Measurements from ENCODE around the gene ZNF227.
A peak's percentile ranks its signal among the peaks of the same experiment; 100 is the strongest.
"Not testable (repeated sequence)": the region's sequence is repeated elsewhere in the genome, so short reads cannot be mapped to it uniquely, and the experiment has no call there.

The ZNF227 gene

GRCh38 chr19:44212250-44212865 is at the start of gene ZNF227:
Gene ZNF227, plus strand, starts transcription at chr19:44212532. Its CDS starts 5,261 bp downstream, at chr19:44217793.
- DNase-seq (ENCODE audit: low spot score), result peak; percentile 75

- no peak for DNase-seq (ENCODE audit: low spot score)
Observed at GRCh38 chr19:44163789-44164188, 48.5 kb upstream of the ZNF227 start.

DNA sequence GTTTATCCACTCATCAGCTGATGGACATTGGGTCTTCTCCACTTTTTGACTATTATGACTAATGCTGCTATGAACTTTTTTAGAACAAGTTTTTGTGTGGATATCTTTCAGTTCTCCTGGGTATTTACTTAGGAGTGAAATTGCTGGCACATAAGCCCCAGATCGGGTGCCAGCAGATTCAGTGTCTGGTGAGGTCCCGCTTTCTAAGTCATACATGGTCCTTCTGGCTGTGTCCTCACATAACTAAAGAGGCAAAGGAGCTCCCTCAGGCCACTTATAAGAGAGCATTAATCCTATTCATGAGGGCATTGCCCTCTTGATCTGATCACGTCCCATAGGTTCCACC is 48.0 kb upstream of the ZNF227 start:
- no peak for DNase-seq (ENCODE audit: low spot score)

- peak; percentile 81 for DNase-seq (ENCODE audit: low spot score)
Observed at GRCh38 chr19:44164673-44165512, 47.4 kb upstream of the ZNF227 start, which contains the start of gene ZNF226. Gene ZNF226, plus strand, starts transcription at chr19:44165100. Its CDS starts 4,981 bp downstream, at chr19:44170081.

DNA sequence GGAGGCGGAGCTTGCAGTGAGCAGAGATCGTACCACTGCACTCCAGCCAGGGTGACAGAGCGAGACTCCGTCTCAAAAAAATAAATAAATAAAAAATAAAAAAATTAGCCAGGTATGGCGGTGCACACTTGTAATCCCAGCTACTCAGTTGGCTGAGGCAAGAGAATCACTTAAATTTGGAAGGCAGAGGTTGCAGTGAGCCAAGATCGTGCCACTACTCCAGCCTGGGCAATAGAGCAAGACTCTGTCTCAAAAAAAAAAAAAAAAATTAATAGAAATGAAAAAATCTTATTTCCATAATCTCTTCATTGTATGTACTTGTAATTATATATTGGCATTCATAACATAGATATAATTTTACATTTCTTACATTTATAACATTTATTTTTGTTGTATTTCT is 41.7 kb upstream of the ZNF227 start:
- DNase-seq (ENCODE audit: low spot score), result not testable (repeated sequence)

- DNase-seq (ENCODE audit: low spot score), result no peak
Observed at GRCh38 chr19:44176590-44176989, 35.7 kb upstream of the ZNF227 start.

GRCh38 chr19:44180968-44181367 is 31.4 kb upstream of the ZNF227 start:
- no peak for DNase-seq (ENCODE audit: low spot score)

- no peak for DNase-seq (ENCODE audit: low spot score)
Observed at GRCh38 chr19:44182145-44182544, 30.2 kb upstream of the ZNF227 start.

GRCh38 chr19:44190020-44190419 is 22.3 kb upstream of the ZNF227 start:
- no peak for DNase-seq (ENCODE audit: low spot score)

DNA sequence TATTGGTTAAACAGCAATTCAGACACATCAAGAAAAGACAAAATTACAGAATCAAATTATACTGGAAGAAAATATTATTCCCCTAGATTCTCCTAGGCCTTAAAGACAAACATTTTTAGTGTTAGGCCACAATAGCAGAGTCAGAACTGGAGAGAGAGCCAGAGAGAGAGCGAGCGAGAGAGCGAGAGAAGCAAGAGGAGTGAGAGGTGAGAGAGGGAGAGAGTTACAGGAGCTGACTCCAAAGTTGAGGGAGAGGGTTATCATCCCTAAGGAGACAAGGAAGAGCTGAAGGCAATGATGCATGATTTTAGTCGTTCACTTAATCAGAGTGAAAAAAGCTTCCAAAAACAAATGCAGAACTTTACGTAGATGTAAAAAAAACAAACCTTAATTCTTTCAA is 20.2 kb upstream of the ZNF227 start:
- DNase-seq (ENCODE audit: low spot score), result no peak

DNA sequence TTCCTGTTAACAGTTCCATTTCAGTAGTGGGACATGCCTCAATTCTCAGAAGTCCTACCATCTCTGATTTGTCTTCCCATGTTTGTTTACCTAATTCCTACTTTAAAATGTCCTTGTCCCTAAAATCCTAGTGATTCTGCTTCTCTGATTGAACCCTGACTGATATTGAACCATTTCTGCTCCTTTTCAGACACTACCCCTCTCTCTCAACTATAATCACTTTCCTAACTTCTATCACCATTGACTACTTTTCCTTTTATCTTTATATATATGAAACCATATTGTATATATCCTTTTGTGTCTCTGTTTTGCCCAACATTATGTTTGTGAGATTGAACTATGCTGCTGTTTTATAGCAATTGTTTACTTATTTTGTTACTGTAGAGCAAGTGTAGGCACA is 15.6 kb upstream of the ZNF227 start:
- no peak for DNase-seq (ENCODE audit: low spot score)

GRCh38 chr19:44202470-44202869 is 9.9 kb upstream of the ZNF227 start:
- no peak for DNase-seq (ENCODE audit: low spot score)

DNA sequence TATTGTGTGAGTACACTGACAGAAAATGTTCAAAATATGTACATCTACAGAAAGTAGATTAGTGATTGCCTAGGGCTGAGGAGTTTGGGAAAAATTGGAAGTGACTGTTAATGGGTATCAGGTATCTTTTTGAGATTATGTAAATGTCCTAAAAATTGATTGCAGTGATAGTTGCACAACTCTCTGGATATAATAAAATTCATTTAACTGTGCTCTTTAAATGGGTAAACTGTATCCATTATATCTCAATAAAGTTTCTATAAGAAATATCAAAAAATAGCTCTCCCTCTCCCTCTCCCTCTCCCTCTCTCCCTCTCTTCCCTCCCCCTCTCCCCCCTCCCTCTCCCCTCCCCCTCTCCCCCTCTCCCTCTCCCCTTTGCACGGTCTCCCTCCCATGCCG is 9.4 kb upstream of the ZNF227 start:
- DNase-seq (ENCODE audit: low spot score), result no peak

DNA sequence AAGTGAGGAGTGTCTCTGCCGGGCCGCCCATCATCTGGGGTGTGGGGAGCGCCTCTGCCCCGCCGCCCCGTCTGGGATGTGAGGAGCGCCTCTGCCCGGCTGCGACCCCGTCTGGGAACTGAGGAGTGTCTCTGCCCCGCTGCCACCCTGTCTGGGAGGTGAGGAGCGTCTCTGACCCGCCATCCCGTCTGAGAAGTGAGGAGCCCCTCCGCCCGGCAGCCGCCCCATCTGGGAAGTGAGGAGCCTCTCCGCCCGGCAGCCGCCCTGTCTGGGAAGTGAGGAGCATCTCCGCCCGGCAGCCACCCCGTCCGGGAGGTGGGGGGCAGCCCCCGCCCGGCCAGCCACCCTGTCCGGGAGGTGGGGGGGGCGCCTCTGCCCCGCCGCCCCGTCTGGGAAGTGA is 8.5 kb upstream of the ZNF227 start:
- DNase-seq (ENCODE audit: low spot score), result not testable (repeated sequence)

GRCh38 chr19:44204772-44205171 is 7.6 kb upstream of the ZNF227 start:
- DNase-seq (ENCODE audit: low spot score), result no peak

GRCh38 chr19:44207126-44207803 is 5.1 kb upstream of the ZNF227 start:
- peak; percentile 90 for DNase-seq (ENCODE audit: low spot score)

- DNase-seq (ENCODE audit: low spot score), result no peak
Observed at GRCh38 chr19:44212866-44213346, 574 bp downstream of the ZNF227 start.

DNA sequence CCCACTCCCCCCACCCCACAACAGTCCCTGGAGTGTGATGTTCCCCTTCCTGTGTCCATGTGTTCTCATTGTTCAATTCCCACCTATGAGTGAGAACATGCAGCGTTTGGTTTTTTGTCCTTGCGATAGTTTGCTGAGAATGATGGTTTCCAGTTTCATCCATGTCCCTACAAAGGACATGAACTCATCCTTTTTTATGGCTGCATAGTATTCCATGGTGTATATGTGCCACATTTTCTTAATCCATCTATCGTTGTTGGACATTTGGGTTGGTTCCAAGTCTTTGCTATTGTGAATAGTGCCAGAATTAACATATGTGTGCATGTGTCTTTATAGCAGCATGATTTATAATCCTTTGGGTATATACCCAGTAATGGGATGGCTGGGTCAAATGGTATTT is 7.6 kb downstream of the ZNF227 start:
- DNase-seq (ENCODE audit: low spot score), result not testable (repeated sequence)

DNA sequence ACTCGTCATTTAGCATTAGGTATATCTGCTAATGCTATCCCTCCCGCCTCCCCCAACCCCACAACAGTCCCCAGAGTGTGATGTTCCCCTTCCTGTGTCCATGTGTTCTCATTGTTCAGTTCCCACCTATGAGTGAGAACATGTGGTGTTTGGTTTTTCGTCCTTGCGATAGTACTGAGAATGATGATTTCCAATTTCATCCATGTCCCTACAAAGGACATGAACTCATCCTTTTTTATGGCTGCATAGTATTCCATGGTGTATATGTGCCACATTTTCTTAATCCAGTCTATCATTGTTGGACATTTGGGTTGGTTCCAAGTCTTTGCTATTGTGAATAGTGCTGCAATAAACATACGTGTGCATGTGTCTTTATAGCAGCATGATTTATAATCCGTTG is 8.4 kb downstream of the ZNF227 start:
- DNase-seq (ENCODE audit: low spot score), result not testable (repeated sequence)

DNA sequence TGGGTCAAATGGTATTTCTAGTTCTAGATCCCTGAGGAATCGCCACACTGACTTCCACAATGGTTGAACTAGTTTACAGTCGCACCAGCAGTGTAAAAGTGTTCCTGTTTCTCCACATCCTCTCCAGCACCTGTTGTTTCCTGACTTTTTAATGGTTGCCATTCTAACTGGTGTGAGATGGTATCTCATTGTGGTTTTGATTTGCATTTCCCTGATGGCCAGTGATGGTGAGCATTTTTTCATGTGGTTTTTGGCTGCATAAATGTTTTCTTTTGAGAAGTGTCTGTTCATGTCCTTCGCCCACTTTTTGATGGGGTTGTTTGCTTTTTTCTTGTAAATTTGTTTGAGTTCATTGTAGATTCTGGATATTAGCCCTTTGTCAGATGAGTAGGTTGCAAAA is 9.0 kb downstream of the ZNF227 start:
- DNase-seq (ENCODE audit: low spot score), result not testable (repeated sequence)

DNA sequence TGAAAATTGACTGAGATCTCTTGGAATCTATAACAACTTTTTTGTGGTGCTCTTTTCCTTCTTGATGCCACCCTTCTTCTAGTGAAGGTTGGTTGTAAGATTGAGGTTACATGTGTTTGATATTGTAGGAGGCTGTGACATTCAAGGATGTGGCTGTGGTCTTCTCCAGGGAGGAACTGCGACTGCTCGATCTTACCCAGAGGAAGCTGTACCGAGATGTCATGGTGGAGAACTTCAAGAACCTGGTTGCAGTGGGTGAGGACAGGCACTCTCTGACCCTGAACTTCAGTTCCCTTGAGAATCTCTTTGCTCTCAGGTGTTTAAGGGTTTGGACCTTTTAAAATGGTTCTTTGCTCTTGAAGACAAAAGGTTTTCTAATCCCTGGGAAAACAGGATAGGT is 16.0 kb downstream of the ZNF227 start:
- DNase-seq (ENCODE audit: low spot score), result no peak

- DNase-seq (ENCODE audit: low spot score), result no peak
Observed at GRCh38 chr19:44232867-44233266, 20.5 kb downstream of the ZNF227 start.

DNA sequence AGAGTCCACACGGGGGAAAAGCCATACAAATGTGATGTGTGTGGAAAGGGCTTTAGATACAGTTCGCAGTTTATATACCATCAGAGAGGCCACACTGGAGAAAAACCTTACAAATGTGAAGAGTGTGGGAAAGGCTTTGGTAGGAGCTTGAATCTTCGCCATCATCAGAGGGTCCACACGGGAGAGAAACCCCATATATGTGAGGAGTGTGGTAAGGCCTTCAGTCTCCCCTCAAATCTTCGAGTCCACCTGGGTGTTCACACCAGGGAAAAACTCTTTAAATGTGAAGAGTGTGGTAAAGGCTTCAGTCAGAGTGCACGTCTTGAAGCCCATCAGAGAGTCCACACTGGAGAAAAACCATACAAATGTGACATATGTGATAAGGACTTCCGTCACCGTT is 24.1 kb downstream of the ZNF227 start:
- DNase-seq (ENCODE audit: low spot score), result no peak
